Measurements from ENCODE around the gene SYT9. TPM values are rescaled to one million over a fixed set of nuclear protein-coding genes. Genes with fewer than 3 reads are reported as not detected.
A peak's percentile ranks its signal among the peaks of the same experiment; 100 is the strongest.

The SYT9 gene
- total RNA-seq, 1 donor = 0.09 TPM

GRCh38 chr11:7485186-7486097 lies 233.7 kb downstream of the SYT9 start, which contains the start of gene OLFML1:
TSS of gene OLFML1 (plus strand) at chr11:7485506. CDS start at chr11:7485876, 370 bp downstream.
- peak; percentile 68 for DNase-seq (ENCODE audit: low read depth)
- TF ChIP-seq, protein P1, sequence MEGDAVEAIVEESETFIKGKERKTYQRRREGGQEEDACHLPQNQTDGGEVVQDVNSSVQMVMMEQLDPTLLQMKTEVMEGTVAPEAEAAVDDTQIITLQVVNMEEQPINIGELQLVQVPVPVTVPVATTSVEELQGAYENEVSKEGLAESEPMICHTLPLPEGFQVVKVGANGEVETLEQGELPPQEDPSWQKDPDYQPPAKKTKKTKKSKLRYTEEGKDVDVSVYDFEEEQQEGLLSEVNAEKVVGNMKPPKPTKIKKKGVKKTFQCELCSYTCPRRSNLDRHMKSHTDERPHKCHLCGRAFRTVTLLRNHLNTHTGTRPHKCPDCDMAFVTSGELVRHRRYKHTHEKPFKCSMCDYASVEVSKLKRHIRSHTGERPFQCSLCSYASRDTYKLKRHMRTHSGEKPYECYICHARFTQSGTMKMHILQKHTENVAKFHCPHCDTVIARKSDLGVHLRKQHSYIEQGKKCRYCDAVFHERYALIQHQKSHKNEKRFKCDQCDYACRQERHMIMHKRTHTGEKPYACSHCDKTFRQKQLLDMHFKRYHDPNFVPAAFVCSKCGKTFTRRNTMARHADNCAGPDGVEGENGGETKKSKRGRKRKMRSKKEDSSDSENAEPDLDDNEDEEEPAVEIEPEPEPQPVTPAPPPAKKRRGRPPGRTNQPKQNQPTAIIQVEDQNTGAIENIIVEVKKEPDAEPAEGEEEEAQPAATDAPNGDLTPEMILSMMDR (IDR thresholded peaks at IDR 0.05; ENCODE audit: insufficient read depth, low read length) = no peak
- peak within 1 kb of the TSS; percentile 68 for H3K4me3 ChIP-seq (ENCODE audit: low read depth, low read length)

DNA sequence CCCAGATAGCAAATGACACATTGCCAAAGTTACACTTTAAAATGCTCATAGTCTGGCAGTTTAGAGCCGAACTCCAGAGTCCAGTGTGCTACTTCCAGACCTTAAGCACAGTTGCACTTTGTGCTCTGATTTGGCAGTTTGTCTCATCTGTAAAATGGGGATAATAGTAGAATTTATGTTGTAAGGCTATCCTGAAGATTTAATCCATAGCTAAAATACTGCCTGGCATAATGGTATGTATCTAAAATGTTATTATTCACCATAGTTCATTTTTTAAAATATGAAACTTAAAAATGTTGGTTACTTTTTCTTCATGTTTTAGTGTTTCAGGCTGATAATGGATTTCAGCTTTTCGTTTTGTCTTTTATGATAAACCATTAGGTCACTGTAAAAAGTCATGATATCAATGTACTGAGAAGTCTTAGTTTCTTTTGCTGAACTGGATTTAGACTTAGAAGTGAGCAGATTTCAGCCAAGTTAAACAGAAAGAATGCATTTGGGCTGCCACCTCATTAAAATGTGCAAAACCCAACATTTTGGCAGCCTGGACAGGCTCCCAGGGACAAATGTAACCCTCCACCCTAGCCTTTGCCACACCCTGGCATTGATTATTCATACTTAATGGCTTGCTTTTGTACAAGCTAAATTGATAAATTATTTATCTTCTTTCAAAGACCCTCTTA lies 234.5 kb downstream of the SYT9 start:
- TF ChIP-seq, protein P1 (IDR thresholded peaks at IDR 0.05; ENCODE audit: insufficient read depth, low read length) = no peak
- peak overlapping the region; percentile 68 for H3K4me3 ChIP-seq (ENCODE audit: low read depth, low read length)
- DNase-seq (ENCODE audit: low read depth) = peak; percentile 8

- H3K4me3 ChIP-seq (ENCODE audit: low read depth, low read length) = peak overlapping the region; percentile 68
- TF ChIP-seq, protein P1 (IDR thresholded peaks at IDR 0.05; ENCODE audit: insufficient read depth, low read length) = no peak
- peak; percentile 40 for DNase-seq (ENCODE audit: low read depth)
These were observed 235.1 kb downstream of the SYT9 start for GRCh38 chr11:7486781-7487140.

GRCh38 chr11:7487360-7487759 lies 235.7 kb downstream of the SYT9 start:
- peak overlapping the region; percentile 68 for H3K4me3 ChIP-seq (ENCODE audit: low read depth, low read length)
- no peak for DNase-seq (ENCODE audit: low read depth)
- TF ChIP-seq, protein P1 (IDR thresholded peaks at IDR 0.05; ENCODE audit: insufficient read depth, low read length) = no peak

- DNase-seq (ENCODE audit: low read depth) = peak; percentile 13
These were observed 237.0 kb downstream of the SYT9 start for GRCh38 chr11:7488681-7489080.

DNA sequence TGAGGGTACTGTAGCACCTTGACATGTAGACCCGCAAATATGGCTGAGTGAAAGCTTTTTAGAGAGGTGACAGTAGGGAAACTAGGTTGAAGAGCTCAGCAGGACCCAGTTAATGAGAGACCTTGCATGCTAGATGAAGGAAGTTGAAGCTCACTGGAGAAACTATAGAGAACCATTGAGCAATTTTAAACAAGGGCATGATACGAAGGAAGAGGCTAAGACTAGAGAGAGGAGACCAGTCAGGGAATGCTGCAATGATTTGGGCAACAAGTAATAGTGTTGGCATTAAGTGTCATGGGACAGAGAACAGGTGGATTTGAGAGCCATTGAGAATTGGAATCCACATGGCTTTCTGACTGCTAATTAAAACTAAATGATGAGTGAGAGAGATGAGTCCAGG lies 237.7 kb downstream of the SYT9 start:
- TF ChIP-seq, protein P1 (IDR thresholded peaks at IDR 0.05; ENCODE audit: insufficient read depth, low read length) = no peak
- no peak for DNase-seq (ENCODE audit: low read depth)
- no peak overlapping the region for H3K4me3 ChIP-seq (ENCODE audit: low read depth, low read length)

More at GRCh38 chr11:7488681-7489080, 237.0 kb downstream of the SYT9 start:
- TF ChIP-seq, protein P1 (IDR thresholded peaks at IDR 0.05; ENCODE audit: insufficient read depth, low read length) = no peak
- no peak overlapping the region for H3K4me3 ChIP-seq (ENCODE audit: low read depth, low read length)

All from fibroblast of the aortic adventitia (primary cell).